ENCODE results near the gene CCT2.

Gene CCT2

GRCh38 chr12:69585189-69586062 lies at the start of gene CCT2 (continued):
- TF ChIP-seq ZNF660 (tag by site-specific recombination; IDR thresholded peaks at IDR 0.05) (no peak; the same call in 1 of the 2 replicates), ZSCAN23 (tag by site-specific recombination; IDR thresholded peaks at IDR 0.05) (no peak), ZNF555 (tag by site-specific recombination; conservative IDR thresholded peaks at IDR 0.05) (no peak), ZNF416 (tag by site-specific recombination; IDR thresholded peaks at IDR 0.05) (no peak), ZNF169 (tag by site-specific recombination; IDR thresholded peaks at IDR 0.05) (no peak), RBAK (tag by site-specific recombination; IDR thresholded peaks at IDR 0.05) (no peak), ZNF366 (tag by site-specific recombination; conservative IDR thresholded peaks at IDR 0.05) (no peak), ZSCAN5A (tag by site-specific recombination; IDR thresholded peaks at IDR 0.05) (peak; percentile 79; the same call in 1 of the 2 replicates), ZNF785 (tag by site-specific recombination; IDR thresholded peaks at IDR 0.05) (no peak), ZNF777 (tag by site-specific recombination; IDR thresholded peaks at IDR 0.05; ENCODE audit: borderline replicate concordance) (no peak), ZNF148 (tag by site-specific recombination; IDR thresholded peaks at IDR 0.05; ENCODE audit: borderline replicate concordance) (no peak), ZNF596 (tag by site-specific recombination; IDR thresholded peaks at IDR 0.05) (no peak), ZNF843 (tag by site-specific recombination; IDR thresholded peaks at IDR 0.05) (peak; percentile 53; the same call in 1 of the 2 replicates), ZNF792 (tag by site-specific recombination; IDR thresholded peaks at IDR 0.05) (no peak; the same call in 1 of the 2 replicates), YY2 (tag by site-specific recombination; IDR thresholded peaks at IDR 0.05) (peak; percentile 65; the same call in 1 of the 2 replicates), ZNF121 (tag by site-specific recombination; IDR thresholded peaks at IDR 0.05) (no peak), ZNF585B (tag by site-specific recombination; IDR thresholded peaks at IDR 0.05) (no peak), ZNF23 (tag by site-specific recombination; IDR thresholded peaks at IDR 0.05; ENCODE audit: borderline replicate concordance) (no peak), MEIS1 (CRISPR knock-in tag; IDR thresholded peaks at IDR 0.05; ENCODE audit: borderline replicate concordance) (no peak), ZNF24 (tag by site-specific recombination; IDR thresholded peaks at IDR 0.05) (peak; percentile 71; the same call in 1 of the 2 replicates), ZNF335 (tag by site-specific recombination; conservative IDR thresholded peaks at IDR 0.05) (peak; percentile 91), ZNF473 (tag by site-specific recombination; IDR thresholded peaks at IDR 0.05) (no peak), ZBTB20 (tag by site-specific recombination; IDR thresholded peaks at IDR 0.05) (peak; percentile 78), ZFHX2 (tag by site-specific recombination; conservative IDR thresholded peaks at IDR 0.05) (peak; percentile 22; the same call in 1 of the 2 replicates), KLF8 (tag by site-specific recombination; IDR thresholded peaks at IDR 0.05) (peak; percentile 63; the same call in 1 of the 2 replicates), ZNF624 (tag by site-specific recombination; IDR thresholded peaks at IDR 0.05) (no peak)
- TF ChIP-seq, protein P1, sequence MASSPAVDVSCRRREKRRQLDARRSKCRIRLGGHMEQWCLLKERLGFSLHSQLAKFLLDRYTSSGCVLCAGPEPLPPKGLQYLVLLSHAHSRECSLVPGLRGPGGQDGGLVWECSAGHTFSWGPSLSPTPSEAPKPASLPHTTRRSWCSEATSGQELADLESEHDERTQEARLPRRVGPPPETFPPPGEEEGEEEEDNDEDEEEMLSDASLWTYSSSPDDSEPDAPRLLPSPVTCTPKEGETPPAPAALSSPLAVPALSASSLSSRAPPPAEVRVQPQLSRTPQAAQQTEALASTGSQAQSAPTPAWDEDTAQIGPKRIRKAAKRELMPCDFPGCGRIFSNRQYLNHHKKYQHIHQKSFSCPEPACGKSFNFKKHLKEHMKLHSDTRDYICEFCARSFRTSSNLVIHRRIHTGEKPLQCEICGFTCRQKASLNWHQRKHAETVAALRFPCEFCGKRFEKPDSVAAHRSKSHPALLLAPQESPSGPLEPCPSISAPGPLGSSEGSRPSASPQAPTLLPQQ (tag by site-specific recombination; IDR thresholded peaks at IDR 0.05), result peak; percentile 94
- TF ChIP-seq, protein P2, sequence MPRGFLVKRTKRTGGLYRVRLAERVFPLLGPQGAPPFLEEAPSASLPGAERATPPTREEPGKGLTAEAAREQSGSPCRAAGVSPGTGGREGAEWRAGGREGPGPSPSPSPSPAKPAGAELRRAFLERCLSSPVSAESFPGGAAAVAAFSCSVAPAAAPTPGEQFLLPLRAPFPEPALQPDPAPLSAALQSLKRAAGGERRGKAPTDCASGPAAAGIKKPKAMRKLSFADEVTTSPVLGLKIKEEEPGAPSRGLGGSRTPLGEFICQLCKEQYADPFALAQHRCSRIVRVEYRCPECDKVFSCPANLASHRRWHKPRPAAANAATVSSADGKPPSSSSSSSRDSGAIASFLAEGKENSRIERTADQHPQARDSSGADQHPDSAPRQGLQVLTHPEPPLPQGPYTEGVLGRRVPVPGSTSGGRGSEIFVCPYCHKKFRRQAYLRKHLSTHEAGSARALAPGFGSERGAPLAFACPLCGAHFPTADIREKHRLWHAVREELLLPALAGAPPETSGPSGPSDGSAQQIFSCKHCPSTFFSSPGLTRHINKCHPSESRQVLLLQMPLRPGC (tag by site-specific recombination; IDR thresholded peaks at IDR 0.05), result peak; percentile 93
- TF ChIP-seq, protein P3, sequence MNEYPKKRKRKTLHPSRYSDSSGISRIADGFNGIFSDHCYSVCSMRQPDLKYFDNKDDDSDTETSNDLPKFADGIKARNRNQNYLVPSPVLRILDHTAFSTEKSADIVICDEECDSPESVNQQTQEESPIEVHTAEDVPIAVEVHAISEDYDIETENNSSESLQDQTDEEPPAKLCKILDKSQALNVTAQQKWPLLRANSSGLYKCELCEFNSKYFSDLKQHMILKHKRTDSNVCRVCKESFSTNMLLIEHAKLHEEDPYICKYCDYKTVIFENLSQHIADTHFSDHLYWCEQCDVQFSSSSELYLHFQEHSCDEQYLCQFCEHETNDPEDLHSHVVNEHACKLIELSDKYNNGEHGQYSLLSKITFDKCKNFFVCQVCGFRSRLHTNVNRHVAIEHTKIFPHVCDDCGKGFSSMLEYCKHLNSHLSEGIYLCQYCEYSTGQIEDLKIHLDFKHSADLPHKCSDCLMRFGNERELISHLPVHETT (tag by site-specific recombination; IDR thresholded peaks at IDR 0.05), result peak; percentile 39; the same call in 1 of the 2 replicates

All from HEK293 (cell line).